H9 (cell line): ENCODE measurements around the gene CCNY. TPM values are rescaled to one million over a fixed set of nuclear protein-coding genes. Genes with fewer than 3 reads are reported as not detected.
A peak's percentile ranks its signal among the peaks of the same experiment; 100 is the strongest.

Experiments used
- DNase-seq: peaks from one replicate; pipeline ENCODE4 v3.0.0-alpha.2; 2017
- H2AFZ ChIP-seq: one replicate; pipeline ENCODE4 v1.6.1; 2013; ENCODE audit warnings: mild to moderate bottlenecking, low read length, control low read depth, moderate library complexity
- H2AK5ac ChIP-seq: 2 replicates; pipeline ENCODE4 v1.6.1; 2013; ENCODE audit warnings: low read length, control low read depth, mixed read lengths; ENCODE audit not compliant: insufficient read length
- H2BK120ac ChIP-seq: one replicate; pipeline ENCODE4 v1.6.1; 2013; ENCODE audit warnings: low read depth, mild to moderate bottlenecking, low read length, control low read depth, inconsistent platforms; ENCODE audit not compliant: poor library complexity, severe bottlenecking
- H2BK12ac ChIP-seq: 2 replicates; pipeline ENCODE4 v1.6.1; 2013; ENCODE audit warnings: low read length, control low read depth, mixed read lengths, low read depth; ENCODE audit not compliant: insufficient read length
- H2BK15ac ChIP-seq: 2 replicates; pipeline ENCODE4 v1.6.1; 2013; ENCODE audit warnings: low read depth, low read length, control low read depth
- H2BK20ac ChIP-seq: one replicate; pipeline ENCODE4 v1.6.1; 2013; ENCODE audit warnings: low read depth, mild to moderate bottlenecking, low read length, control low read depth, inconsistent platforms; ENCODE audit not compliant: poor library complexity, severe bottlenecking
- H2BK5ac ChIP-seq: 2 replicates; pipeline ENCODE4 v1.6.1; 2013; ENCODE audit warnings: low read length, control low read depth, mixed read lengths; ENCODE audit not compliant: insufficient read length
- H3K14ac ChIP-seq: 2 replicates; pipeline ENCODE4 v1.6.1; 2013; ENCODE audit warnings: low read length, control low read depth; ENCODE audit not compliant: insufficient read depth
- H3K18ac ChIP-seq: 2 replicates; pipeline ENCODE4 v1.6.1; 2013; ENCODE audit warnings: low read depth, mild to moderate bottlenecking, mixed read lengths, low read length, control low read depth; ENCODE audit not compliant: insufficient read length
- H3K23ac ChIP-seq: 2 replicates; pipeline ENCODE4 v1.6.1; 2013; ENCODE audit warnings: low read length, control low read depth, mixed read lengths, low read depth; ENCODE audit not compliant: insufficient read length
- H3K23me2 ChIP-seq: 2 replicates; pipeline ENCODE4 v1.6.1; 2013; ENCODE audit warnings: low read depth, mild to moderate bottlenecking, mixed read lengths, low read length, control low read depth; ENCODE audit not compliant: insufficient read length, poor library complexity, severe bottlenecking
- H3K27ac ChIP-seq: 2 replicates; pipeline ENCODE4 v1.5.1; 2013; ENCODE audit warnings: low read length, control low read depth, mixed read lengths, low read depth; ENCODE audit not compliant: insufficient read length
- H3K27me3 ChIP-seq: 2 replicates; pipeline ENCODE4 v1.6.1; 2013; ENCODE audit warnings: low read length, control low read depth, inconsistent platforms; ENCODE audit not compliant: insufficient read depth
- H3K4ac ChIP-seq: 2 replicates; pipeline ENCODE4 v1.6.1; 2013; ENCODE audit warnings: low read depth, mild to moderate bottlenecking, control low read depth, inconsistent platforms, low read length, moderate library complexity
- H3K4me1 ChIP-seq: 2 replicates; pipeline ENCODE4 v1.6.1; 2013; ENCODE audit warnings: low read length, control low read depth, inconsistent platforms; ENCODE audit not compliant: insufficient read depth
- H3K4me2 ChIP-seq: 2 replicates; pipeline ENCODE4 v1.6.1; 2013; ENCODE audit warnings: low read length, control low read depth, mixed read lengths; ENCODE audit not compliant: insufficient read length, insufficient read depth
- H3K56ac ChIP-seq: 2 replicates; pipeline ENCODE4 v1.6.1; 2013; ENCODE audit warnings: low read depth, mild to moderate bottlenecking, mixed read lengths, low read length, control low read depth; ENCODE audit not compliant: insufficient read length
- H3K79me1 ChIP-seq: 2 replicates; pipeline ENCODE4 v1.6.1; 2013; ENCODE audit warnings: low read depth, mild to moderate bottlenecking, moderate library complexity, low read length, control low read depth, inconsistent platforms; ENCODE audit not compliant: insufficient read depth, poor library complexity, severe bottlenecking
- H3K79me2 ChIP-seq: 2 replicates; pipeline ENCODE4 v1.6.1; 2013; ENCODE audit warnings: low read length, control low read depth, inconsistent platforms; ENCODE audit not compliant: insufficient read depth
- H3K9ac ChIP-seq: 2 replicates; pipeline ENCODE4 v1.6.1; 2013; ENCODE audit warnings: low read length, control low read depth, mixed read lengths; ENCODE audit not compliant: insufficient read length; ENCODE audit errors: extremely low read depth
- H3K9me3 ChIP-seq: one replicate; pipeline ENCODE4 v1.6.1; 2013; ENCODE audit warnings: low read depth, low read length, inconsistent platforms; ENCODE audit not compliant: control insufficient read depth
- H3T11ph ChIP-seq: one replicate; pipeline ENCODE4 v1.6.1; 2013; ENCODE audit warnings: mild to moderate bottlenecking, low read length, control low read depth, inconsistent platforms
- H4K20me1 ChIP-seq: one replicate; pipeline ENCODE4 v1.6.1; 2013; ENCODE audit not compliant: control insufficient read depth, insufficient read length, insufficient read depth
- H4K5ac ChIP-seq: 2 replicates; pipeline ENCODE4 v1.6.1; 2013; ENCODE audit warnings: low read depth, mild to moderate bottlenecking, mixed read lengths, low read length, control low read depth; ENCODE audit not compliant: insufficient read length
- H4K8ac ChIP-seq: replicated peaks from 2 replicates; pipeline ENCODE4 v1.6.1; 2013; ENCODE audit warnings: low read length, control low read depth, mixed read lengths, low read depth; ENCODE audit not compliant: insufficient read length
- H4K91ac ChIP-seq: 2 replicates; pipeline ENCODE4 v1.6.1; 2013; ENCODE audit warnings: low read depth, mild to moderate bottlenecking, moderate library complexity, mixed read lengths, low read length, control low read depth; ENCODE audit not compliant: insufficient read length
- H3K27ac Mint-ChIP-seq, 3 experiments: 2 replicates in 2 of 3; 3 replicates in 1 of 3; pipeline ENCODE4 v1.8.0; 2020 to 2021; ENCODE audit warnings: mixed read lengths in 3 of 3, mild to moderate bottlenecking in 1 of 3, moderate library complexity in 1 of 3
- H3K27me3 Mint-ChIP-seq: 2 replicates; pipeline ENCODE4 v1.8.0; 2021; ENCODE audit warnings: low read depth, mild to moderate bottlenecking, moderate library complexity, mixed read lengths
- H3K36me3 Mint-ChIP-seq, 3 experiments: 2 replicates in 2 of 3; 3 replicates in 1 of 3; pipeline ENCODE4 v1.8.0; 2020 to 2021; ENCODE audit warnings: low read depth in 3 of 3, mixed read lengths in 3 of 3; ENCODE audit not compliant: insufficient read depth in 1 of 3
- H3K4me1 Mint-ChIP-seq, 2 experiments: 2 replicates each; pipeline ENCODE4 v1.8.0; 2020; ENCODE audit warnings: mixed read lengths in 2 of 2
- H3K4me3 Mint-ChIP-seq, 2 experiments: 2 replicates in 1 of 2; 3 replicates in 1 of 2; pipeline ENCODE4 v1.8.0; 2020 to 2021; ENCODE audit warnings: mild to moderate bottlenecking in 2 of 2, mixed read lengths in 2 of 2, moderate library complexity in 1 of 2
- H3K9me3 Mint-ChIP-seq, 2 experiments: 2 replicates in 1 of 2; 3 replicates in 1 of 2; pipeline ENCODE4 v1.8.0; 2020; ENCODE audit warnings: mild to moderate bottlenecking in 2 of 2, mixed read lengths in 2 of 2, moderate library complexity in 1 of 2
- CTCF ChIP-seq: fragments of 200-600 bp; sonication (generic); conservative IDR thresholded peaks from 3 replicates; pipeline ENCODE4 v1.8.0; 2021; ENCODE audit warnings: antibody characterized with exemption, mild to moderate bottlenecking
- WGBS: extraction: QIAGEN DNeasy Blood & Tissue Kit; methylation state at CpG from one replicate; pipeline ENCODE4 v1.1.7; 2013; ENCODE audit warnings: missing lambda C conversion rate, low lambda C conversion rate, mixed read lengths; ENCODE audit not compliant: insufficient read length; ENCODE audit errors: extremely low coverage; 5-methylcytosine and 5-hydroxymethylcytosine counted together
- total RNA-seq: library from RNA; stranded (reverse); gene quantifications from 2 replicates; pipeline ENCODE4 v1.2.1, GENCODE V29; 2021

The CCNY gene
- total RNA-seq, 1 experiment from 2014 or later: 62.1 TPM

- no CpG with 5 or more reads among the region's 11 CpGs for WGBS
- H2AK5ac ChIP-seq: no peak overlapping the region
- H3K4ac ChIP-seq: no peak overlapping the region
- no peaks in the 10 kb centered on the region for H3K9me3 ChIP-seq
- no peaks in the 10 kb centered on the region for H3K9me3 Mint-ChIP-seq
- H3K27me3 Mint-ChIP-seq: no peaks in the 10 kb centered on the region
- no peak overlapping the region for H2BK5ac ChIP-seq
- H3K79me2 ChIP-seq: peaks cover 7% of the 10 kb centered on the region; the same call in 1 of the 2 replicates
- H2BK12ac ChIP-seq: no peak overlapping the region
- H2AFZ ChIP-seq: no peak overlapping the region
- no peak overlapping the region for H3K18ac ChIP-seq
- no peak for TF ChIP-seq CTCF
- H3K4me1 Mint-ChIP-seq: peaks cover 32 to 39% of the 10 kb centered on the region in 2 experiments
- H4K20me1 ChIP-seq: no peaks in the 10 kb centered on the region
- peaks cover 23% of the 10 kb centered on the region; the same call in 1 of the 2 replicates for H3K4me1 ChIP-seq
- no peak for DNase-seq
- H3K9ac ChIP-seq: no peak overlapping the region
- no peak overlapping the region for H3K4me3 Mint-ChIP-seq
- peaks cover 4% of the 10 kb centered on the region for H3K79me1 ChIP-seq
- no peaks in the 10 kb centered on the region for H3K23me2 ChIP-seq
- H3K4me2 ChIP-seq: peak overlapping the region; percentile 20
- H3K23ac ChIP-seq: no peak overlapping the region
- no peak overlapping the region for H3K14ac ChIP-seq
- H3K36me3 Mint-ChIP-seq: no peaks in the 10 kb centered on the region
- H3K27ac ChIP-seq: no peak overlapping the region
- H2BK20ac ChIP-seq: no peak overlapping the region
- H3K27me3 ChIP-seq: no peaks in the 10 kb centered on the region
- H4K5ac ChIP-seq: no peak overlapping the region
- H2BK15ac ChIP-seq: no peak overlapping the region
- H3K56ac ChIP-seq: no peak overlapping the region
- no peak overlapping the region for H4K91ac ChIP-seq
- no peak overlapping the region for H2BK120ac ChIP-seq
- H4K8ac ChIP-seq: no peak overlapping the region
- no peak overlapping the region for H3T11ph ChIP-seq
- no peak overlapping the region for H3K27ac Mint-ChIP-seq
Measured at GRCh38 chr10:35464825-35465456, 128.6 kb downstream of the CCNY start.
